SK-N-SH treated with all-trans-retinoic acid at 6 μM for 48 hours (cell line): ENCODE measurements around the gene ATP6V0E2.

Source experiments
- ATAC-seq: fragments of 200-7000 bp; cut with Tn5 transposase; 3 replicates; pipeline ENCODE4 v1.9.1; 2020; ENCODE audit warnings: mild to moderate bottlenecking, moderate library complexity
- ARNTL ChIP-seq: fragments of 450-650 bp; formaldehyde crosslinking; IDR thresholded peaks from 2 replicates; pipeline ENCODE4 v1.5.0; 2020; ENCODE audit warnings: low read depth, mild to moderate bottlenecking, moderate library complexity, borderline replicate concordance
- BACH2 ChIP-seq: fragments of 250-450 bp; sonication (Bioruptor Pico); IDR thresholded peaks from 2 replicates; pipeline ENCODE4 v1.9.0; 2021; ENCODE audit warnings: mild to moderate bottlenecking, borderline replicate concordance
- CSDC2 ChIP-seq: fragments of 250-450 bp; sonication (Bioruptor Pico); IDR thresholded peaks from 2 replicates; pipeline ENCODE4 v1.5.0; 2020; ENCODE audit warnings: mild to moderate bottlenecking, moderate library complexity
- ESRRG ChIP-seq: fragments of 250-450 bp; sonication (Bioruptor Pico); IDR thresholded peaks from 2 replicates; pipeline ENCODE4 v1.6.1; 2021; ENCODE audit warnings: mild to moderate bottlenecking
- ISL1 ChIP-seq: fragments of 250-450 bp; sonication (Bioruptor Pico); IDR thresholded peaks from 2 replicates; pipeline ENCODE4 v2.1.2; 2022; ENCODE audit warnings: mild to moderate bottlenecking, moderate library complexity
- OSR1 ChIP-seq: fragments of 250-450 bp; sonication (Bioruptor Pico); IDR thresholded peaks from 2 replicates; pipeline ENCODE4 v1.8.0; 2022; ENCODE audit warnings: moderate library complexity, mild to moderate bottlenecking, inconsistent platforms
- PATZ1 ChIP-seq: fragments of 250-450 bp; sonication (Bioruptor Pico); IDR thresholded peaks from 2 replicates; pipeline ENCODE4 v1.8.0; 2020; ENCODE audit warnings: mild to moderate bottlenecking, moderate library complexity, borderline replicate concordance
- PPARA ChIP-seq: fragments of 250-450 bp; sonication (Bioruptor Pico); IDR thresholded peaks from 2 replicates; pipeline ENCODE4 v1.5.0; 2020; ENCODE audit warnings: mild to moderate bottlenecking, borderline replicate concordance
- RARB ChIP-seq: fragments of 250-450 bp; sonication (Bioruptor Pico); IDR thresholded peaks from 2 replicates; pipeline ENCODE4 v1.8.0; 2021; ENCODE audit warnings: mild to moderate bottlenecking, moderate library complexity
- TOX ChIP-seq: fragments of 250-450 bp; sonication (Bioruptor Pico); IDR thresholded peaks from 2 replicates; pipeline ENCODE4 v1.8.0; 2021; ENCODE audit warnings: mild to moderate bottlenecking, moderate library complexity, borderline replicate concordance
- ZC3H10 ChIP-seq: fragments of 250-450 bp; sonication (Bioruptor Pico); IDR thresholded peaks from 2 replicates; pipeline ENCODE4 v1.5.1; 2021; ENCODE audit warnings: mild to moderate bottlenecking, moderate library complexity
- ZNF565 ChIP-seq: fragments of 450-650 bp; formaldehyde crosslinking; conservative IDR thresholded peaks from 2 replicates; pipeline ENCODE4 v1.5.0; 2020; ENCODE audit warnings: low read depth, mild to moderate bottlenecking, moderate library complexity
- ZNF70 ChIP-seq: fragments of 450-650 bp; formaldehyde crosslinking; IDR thresholded peaks from 2 replicates; pipeline ENCODE4 v1.5.0; 2020; ENCODE audit warnings: mild to moderate bottlenecking, moderate library complexity
- ZNF8 ChIP-seq: fragments of 450-650 bp; formaldehyde crosslinking; IDR thresholded peaks from 2 replicates; pipeline ENCODE4 v1.5.0; 2020; ENCODE audit warnings: mild to moderate bottlenecking, moderate library complexity
- TF ChIP-seq, protein P1 (sequence below): fragments of 250-450 bp; sonication (Bioruptor Pico); IDR thresholded peaks from 2 replicates; pipeline ENCODE4 v1.8.0; 2021; ENCODE audit warnings: low read depth, mild to moderate bottlenecking, moderate library complexity, borderline replicate concordance
- TF ChIP-seq, protein P2 (sequence below): fragments of 250-450 bp; sonication (Bioruptor Pico); IDR thresholded peaks from 2 replicates; pipeline ENCODE4 v1.5.1; 2021; ENCODE audit warnings: mild to moderate bottlenecking, moderate library complexity
- TF ChIP-seq, protein P3 (sequence below): fragments of 250-450 bp; sonication (Bioruptor Pico); IDR thresholded peaks from 2 replicates; pipeline ENCODE4 v1.5.0; 2020; ENCODE audit warnings: mild to moderate bottlenecking, moderate library complexity

The ATP6V0E2 gene

DNA sequence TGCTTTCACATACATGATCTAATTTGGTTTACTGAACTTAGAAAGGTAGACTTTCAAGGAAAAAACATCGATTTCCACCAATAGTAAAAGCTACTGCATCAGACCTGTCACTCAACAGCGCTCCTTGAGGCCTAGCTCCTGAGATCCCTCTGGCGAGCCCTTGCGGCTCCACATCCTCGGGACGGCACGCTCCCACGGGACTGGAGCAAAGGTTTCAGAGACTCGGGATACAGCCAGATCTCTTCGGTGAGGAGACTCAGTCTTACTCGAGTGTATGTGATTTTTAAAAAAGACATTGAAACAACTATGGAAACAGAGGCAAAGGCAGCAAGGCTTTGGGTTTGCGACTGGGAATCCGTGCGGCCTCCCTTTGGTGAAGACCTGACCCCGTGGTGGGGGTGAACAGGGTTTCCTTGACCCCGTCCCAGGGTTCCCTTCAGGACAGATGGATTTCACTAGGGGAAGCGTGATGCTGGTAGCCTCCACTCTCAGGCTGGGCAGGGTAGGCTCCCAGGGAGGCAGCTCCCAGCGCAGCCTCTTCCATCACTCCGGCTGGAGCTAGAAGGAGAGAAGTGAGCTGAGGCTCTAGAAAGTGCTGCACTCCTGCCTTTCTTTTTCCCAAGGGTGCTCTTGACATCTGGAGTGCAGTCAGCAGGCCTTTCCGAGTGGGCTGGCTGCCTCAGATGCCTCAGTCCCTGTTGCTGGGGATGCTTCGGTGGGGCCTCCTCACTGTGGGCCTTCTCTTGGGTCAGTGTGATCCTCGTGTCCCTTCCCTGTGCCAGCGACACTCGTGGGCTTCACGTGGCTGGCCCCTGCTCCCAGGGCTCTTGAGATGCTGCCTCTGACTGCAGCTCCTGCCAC, 5.8 kb upstream of the ATP6V0E2 start:
- no peak for TF ChIP-seq ZNF8 (CRISPR knock-in tag)
- no peak for ATAC-seq

DNA sequence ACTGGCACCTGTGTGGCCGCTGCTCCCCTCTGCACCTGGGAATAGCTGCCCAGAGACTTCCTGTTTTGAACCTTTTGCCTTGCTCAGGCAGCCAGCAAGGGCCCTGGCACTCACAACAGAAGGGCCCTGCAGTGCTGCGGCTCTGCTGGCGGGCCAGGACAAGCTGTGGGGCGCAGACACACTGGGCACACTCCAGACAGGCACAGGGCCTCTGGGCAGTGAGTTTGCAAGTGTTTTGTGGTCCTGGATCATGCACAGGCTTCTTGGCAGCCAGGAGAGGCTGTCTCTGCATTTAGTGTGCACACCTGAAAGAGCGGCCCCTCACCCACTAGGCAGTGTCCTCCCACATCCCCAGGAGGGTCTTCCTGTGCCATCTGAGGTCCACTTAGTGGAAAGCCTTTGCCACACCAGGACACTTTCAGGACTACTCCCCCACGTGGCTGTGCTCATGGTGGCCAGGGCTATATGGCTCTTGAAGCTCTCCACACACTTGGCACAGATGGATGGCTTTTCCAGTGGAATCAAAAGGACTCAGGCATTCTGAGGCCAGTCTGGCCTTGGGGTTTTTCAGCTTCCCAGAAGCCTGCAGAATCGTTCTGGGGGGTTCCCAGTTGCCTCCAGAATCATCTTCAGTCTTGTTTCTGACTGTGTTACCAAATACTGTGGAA, 5.0 kb upstream of the ATP6V0E2 start:
- no peak for ATAC-seq

GRCh38 chr7:149869291-149869650, 4.5 kb upstream of the ATP6V0E2 start:
- ATAC-seq = no peak
- TF ChIP-seq, protein P1, sequence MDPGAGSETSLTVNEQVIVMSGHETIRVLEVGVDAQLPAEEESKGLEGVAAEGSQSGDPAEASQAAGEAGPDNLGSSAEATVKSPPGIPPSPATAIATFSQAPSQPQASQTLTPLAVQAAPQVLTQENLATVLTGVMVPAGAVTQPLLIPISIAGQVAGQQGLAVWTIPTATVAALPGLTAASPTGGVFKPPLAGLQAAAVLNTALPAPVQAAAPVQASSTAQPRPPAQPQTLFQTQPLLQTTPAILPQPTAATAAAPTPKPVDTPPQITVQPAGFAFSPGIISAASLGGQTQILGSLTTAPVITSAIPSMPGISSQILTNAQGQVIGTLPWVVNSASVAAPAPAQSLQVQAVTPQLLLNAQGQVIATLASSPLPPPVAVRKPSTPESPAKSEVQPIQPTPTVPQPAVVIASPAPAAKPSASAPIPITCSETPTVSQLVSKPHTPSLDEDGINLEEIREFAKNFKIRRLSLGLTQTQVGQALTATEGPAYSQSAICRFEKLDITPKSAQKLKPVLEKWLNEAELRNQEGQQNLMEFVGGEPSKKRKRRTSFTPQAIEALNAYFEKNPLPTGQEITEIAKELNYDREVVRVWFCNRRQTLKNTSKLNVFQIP (CRISPR knock-in tag) = no peak
- no peak for TF ChIP-seq RARB (CRISPR knock-in tag)
- TF ChIP-seq CSDC2 (CRISPR knock-in tag) = no peak
- TF ChIP-seq ESRRG (CRISPR knock-in tag) = no peak
- TF ChIP-seq, protein P2, sequence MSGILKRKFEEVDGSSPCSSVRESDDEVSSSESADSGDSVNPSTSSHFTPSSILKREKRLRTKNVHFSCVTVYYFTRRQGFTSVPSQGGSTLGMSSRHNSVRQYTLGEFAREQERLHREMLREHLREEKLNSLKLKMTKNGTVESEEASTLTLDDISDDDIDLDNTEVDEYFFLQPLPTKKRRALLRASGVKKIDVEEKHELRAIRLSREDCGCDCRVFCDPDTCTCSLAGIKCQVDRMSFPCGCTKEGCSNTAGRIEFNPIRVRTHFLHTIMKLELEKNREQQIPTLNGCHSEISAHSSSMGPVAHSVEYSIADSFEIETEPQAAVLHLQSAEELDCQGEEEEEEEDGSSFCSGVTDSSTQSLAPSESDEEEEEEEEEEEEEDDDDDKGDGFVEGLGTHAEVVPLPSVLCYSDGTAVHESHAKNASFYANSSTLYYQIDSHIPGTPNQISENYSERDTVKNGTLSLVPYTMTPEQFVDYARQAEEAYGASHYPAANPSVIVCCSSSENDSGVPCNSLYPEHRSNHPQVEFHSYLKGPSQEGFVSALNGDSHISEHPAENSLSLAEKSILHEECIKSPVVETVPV (CRISPR knock-in tag) = no peak
- TF ChIP-seq, protein P3, sequence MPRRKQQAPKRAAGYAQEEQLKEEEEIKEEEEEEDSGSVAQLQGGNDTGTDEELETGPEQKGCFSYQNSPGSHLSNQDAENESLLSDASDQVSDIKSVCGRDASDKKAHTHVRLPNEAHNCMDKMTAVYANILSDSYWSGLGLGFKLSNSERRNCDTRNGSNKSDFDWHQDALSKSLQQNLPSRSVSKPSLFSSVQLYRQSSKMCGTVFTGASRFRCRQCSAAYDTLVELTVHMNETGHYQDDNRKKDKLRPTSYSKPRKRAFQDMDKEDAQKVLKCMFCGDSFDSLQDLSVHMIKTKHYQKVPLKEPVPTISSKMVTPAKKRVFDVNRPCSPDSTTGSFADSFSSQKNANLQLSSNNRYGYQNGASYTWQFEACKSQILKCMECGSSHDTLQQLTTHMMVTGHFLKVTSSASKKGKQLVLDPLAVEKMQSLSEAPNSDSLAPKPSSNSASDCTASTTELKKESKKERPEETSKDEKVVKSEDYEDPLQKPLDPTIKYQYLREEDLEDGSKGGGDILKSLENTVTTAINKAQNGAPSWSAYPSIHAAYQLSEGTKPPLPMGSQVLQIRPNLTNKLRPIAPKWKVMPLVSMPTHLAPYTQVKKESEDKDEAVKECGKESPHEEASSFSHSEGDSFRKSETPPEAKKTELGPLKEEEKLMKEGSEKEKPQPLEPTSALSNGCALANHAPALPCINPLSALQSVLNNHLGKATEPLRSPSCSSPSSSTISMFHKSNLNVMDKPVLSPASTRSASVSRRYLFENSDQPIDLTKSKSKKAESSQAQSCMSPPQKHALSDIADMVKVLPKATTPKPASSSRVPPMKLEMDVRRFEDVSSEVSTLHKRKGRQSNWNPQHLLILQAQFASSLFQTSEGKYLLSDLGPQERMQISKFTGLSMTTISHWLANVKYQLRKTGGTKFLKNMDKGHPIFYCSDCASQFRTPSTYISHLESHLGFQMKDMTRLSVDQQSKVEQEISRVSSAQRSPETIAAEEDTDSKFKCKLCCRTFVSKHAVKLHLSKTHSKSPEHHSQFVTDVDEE = no peak
- no peak for TF ChIP-seq TOX (CRISPR knock-in tag)
- TF ChIP-seq PATZ1 (CRISPR knock-in tag) = no peak
- TF ChIP-seq ZNF70 (CRISPR knock-in tag) = no peak
- TF ChIP-seq ZNF565 (CRISPR knock-in tag) = no peak
- no peak for TF ChIP-seq ISL1 (CRISPR knock-in tag)
- no peak for TF ChIP-seq ZNF8 (CRISPR knock-in tag)
- TF ChIP-seq OSR1 (CRISPR knock-in tag) = no peak
- no peak for TF ChIP-seq ARNTL (CRISPR knock-in tag)

More for the DNA sequence above, 5.0 kb upstream of the ATP6V0E2 start:
- no peak for TF ChIP-seq ARNTL (CRISPR knock-in tag)
- TF ChIP-seq, protein P3 = no peak
- TF ChIP-seq PPARA (CRISPR knock-in tag) = no peak
- TF ChIP-seq, protein P2 (CRISPR knock-in tag) = no peak
- TF ChIP-seq ISL1 (CRISPR knock-in tag) = no peak
- no peak for TF ChIP-seq BACH2 (CRISPR knock-in tag)
- TF ChIP-seq ZNF70 (CRISPR knock-in tag) = no peak
- TF ChIP-seq ZNF8 (CRISPR knock-in tag) = no peak
- TF ChIP-seq OSR1 (CRISPR knock-in tag) = no peak
- TF ChIP-seq ZC3H10 (CRISPR knock-in tag) = no peak
